ENCODE measurements around the gene SLC8A3. TPM values are rescaled to one million over a fixed set of nuclear protein-coding genes. Genes with fewer than 3 reads are reported as not detected.

Gene SLC8A3
- total and polyA plus RNA-seq, 4 donors: 0.08 to 3.7 (median 0.85) TPM

DNA sequence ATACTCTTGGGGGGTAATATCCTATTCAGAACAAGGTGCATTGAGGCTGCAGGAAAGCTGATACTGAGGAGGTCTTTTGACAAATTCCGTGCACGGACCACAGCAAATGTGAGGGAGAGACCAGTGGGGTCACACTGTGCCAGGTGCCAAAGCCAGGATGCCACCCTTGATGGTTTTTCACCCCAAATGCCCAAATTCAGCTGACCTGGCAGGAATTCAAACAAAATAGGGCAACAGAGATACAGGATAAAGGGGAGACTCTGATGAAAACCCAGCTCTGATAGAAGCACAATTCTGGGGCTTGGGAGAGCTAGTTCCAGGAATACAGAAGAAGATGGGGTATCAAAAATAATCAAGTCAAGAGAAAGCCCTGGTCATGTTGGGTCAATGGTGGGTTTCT lies 55.3 kb downstream of the SLC8A3 start:
- H3K27me3 ChIP-seq (ENCODE audit: control insufficient read depth in 3 of 3, insufficient read depth in 3 of 3, low read length in 2 of 3): peaks cover 0 to 13% (median 2%) of the 10 kb centered on the region in 3 donors
- ATAC-seq (ENCODE audit: insufficient read depth, low FRiP score) (no peak), DNase-seq (no peak)
- H3K4me1 ChIP-seq (ENCODE audit: control insufficient read depth in 5 of 5, insufficient read depth in 5 of 5, low read length in 5 of 5): no peaks in the 10 kb centered on the region
- H3K27ac ChIP-seq (ENCODE audit: low read depth in 1 of 2, low read length in 1 of 2): no peak overlapping the region
- peaks cover 0 to 3% (median 0%) of the 10 kb centered on the region in 4 donors for H3K9me3 ChIP-seq (ENCODE audit: control insufficient read depth in 4 of 4, insufficient read depth in 3 of 4, low read length in 3 of 4)
- no peaks in the 10 kb centered on the region for H3K36me3 ChIP-seq (ENCODE audit: control insufficient read depth in 4 of 4, insufficient read depth in 4 of 4, low read length in 4 of 4)
- WGBS, 2 donors: 90 to 97% methylated on average over 2 of the region's 2 CpGs
- TF ChIP-seq, protein P1, sequence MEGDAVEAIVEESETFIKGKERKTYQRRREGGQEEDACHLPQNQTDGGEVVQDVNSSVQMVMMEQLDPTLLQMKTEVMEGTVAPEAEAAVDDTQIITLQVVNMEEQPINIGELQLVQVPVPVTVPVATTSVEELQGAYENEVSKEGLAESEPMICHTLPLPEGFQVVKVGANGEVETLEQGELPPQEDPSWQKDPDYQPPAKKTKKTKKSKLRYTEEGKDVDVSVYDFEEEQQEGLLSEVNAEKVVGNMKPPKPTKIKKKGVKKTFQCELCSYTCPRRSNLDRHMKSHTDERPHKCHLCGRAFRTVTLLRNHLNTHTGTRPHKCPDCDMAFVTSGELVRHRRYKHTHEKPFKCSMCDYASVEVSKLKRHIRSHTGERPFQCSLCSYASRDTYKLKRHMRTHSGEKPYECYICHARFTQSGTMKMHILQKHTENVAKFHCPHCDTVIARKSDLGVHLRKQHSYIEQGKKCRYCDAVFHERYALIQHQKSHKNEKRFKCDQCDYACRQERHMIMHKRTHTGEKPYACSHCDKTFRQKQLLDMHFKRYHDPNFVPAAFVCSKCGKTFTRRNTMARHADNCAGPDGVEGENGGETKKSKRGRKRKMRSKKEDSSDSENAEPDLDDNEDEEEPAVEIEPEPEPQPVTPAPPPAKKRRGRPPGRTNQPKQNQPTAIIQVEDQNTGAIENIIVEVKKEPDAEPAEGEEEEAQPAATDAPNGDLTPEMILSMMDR (IDR thresholded peaks at IDR 0.05; ENCODE audit: control extremely low read depth, extremely low read depth): no peak
- H3K9ac ChIP-seq (ENCODE audit: insufficient read depth in 1 of 2, low read length in 2 of 2): no peak overlapping the region
- no peak overlapping the region for H3K4me3 ChIP-seq

DNA sequence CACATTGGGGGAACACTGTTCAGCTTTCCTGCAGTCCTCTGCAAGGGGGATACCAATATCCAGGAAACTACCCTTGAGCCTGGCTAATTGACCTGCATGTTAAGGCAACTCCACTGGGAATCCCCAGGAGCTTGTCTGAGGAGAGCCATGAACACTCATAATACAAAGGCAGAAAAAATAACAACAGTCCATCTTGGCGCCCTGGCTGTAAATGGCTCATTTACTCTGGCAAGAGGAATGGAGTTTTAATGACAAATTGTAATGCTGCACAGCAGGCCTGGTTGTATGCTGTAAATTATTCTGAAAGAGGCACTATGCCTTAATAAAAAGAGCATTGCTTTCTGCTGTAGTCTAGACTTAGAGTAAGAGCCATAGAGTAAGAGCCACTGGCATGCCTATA lies 58.3 kb downstream of the SLC8A3 start:
- Histone ChIP-seq H3K4me1 (ENCODE audit: control insufficient read depth in 5 of 5, insufficient read depth in 5 of 5, low read length in 5 of 5) (no peaks in the 10 kb centered on the region), H3K9ac (ENCODE audit: insufficient read depth in 1 of 2, low read length in 2 of 2) (no peak overlapping the region), H3K27ac (ENCODE audit: low read depth in 1 of 2, low read length in 1 of 2) (no peak overlapping the region), H3K4me3 (no peak overlapping the region), H3K9me3 (ENCODE audit: control insufficient read depth in 4 of 4, insufficient read depth in 3 of 4, low read length in 3 of 4) (peaks cover 0 to 3% (median 0%) of the 10 kb centered on the region in 4 donors), H3K36me3 (ENCODE audit: control insufficient read depth in 4 of 4, insufficient read depth in 4 of 4, low read length in 4 of 4) (no peaks in the 10 kb centered on the region), H3K27me3 (ENCODE audit: control insufficient read depth in 3 of 3, insufficient read depth in 3 of 3, low read length in 2 of 3) (peaks cover 0 to 12% (median 2%) of the 10 kb centered on the region in 3 donors)
- DNase-seq (no peak), ATAC-seq (ENCODE audit: insufficient read depth, low FRiP score) (no peak)
- 91 to 100% methylated on average over 1 of the region's 1 CpG for WGBS, 2 donors
- TF ChIP-seq, protein P1 (IDR thresholded peaks at IDR 0.05; ENCODE audit: control extremely low read depth, extremely low read depth): no peak

DNA sequence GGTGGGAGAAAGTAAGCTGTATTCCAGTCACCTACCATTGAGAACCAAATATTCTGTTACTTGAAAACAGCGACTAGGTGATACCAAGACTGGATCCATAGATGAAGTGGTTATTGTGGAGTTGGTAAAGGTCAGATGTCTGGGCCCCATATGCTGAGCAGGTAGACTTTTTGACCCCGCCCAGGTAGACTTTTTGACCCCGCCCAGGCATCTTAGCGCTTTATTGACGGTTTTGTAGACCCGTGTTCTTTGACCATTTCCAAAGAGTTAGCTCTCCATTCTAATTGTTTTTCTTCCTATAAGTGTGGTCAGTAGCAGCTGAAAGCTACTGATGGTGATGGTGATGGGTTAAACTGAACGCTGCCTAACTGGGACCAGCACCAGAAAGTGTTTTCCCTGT lies 61.6 kb downstream of the SLC8A3 start:
- no peak overlapping the region for H3K27ac ChIP-seq (ENCODE audit: low read depth in 1 of 2, low read length in 1 of 2)
- no peak overlapping the region for H3K9ac ChIP-seq (ENCODE audit: insufficient read depth in 1 of 2, low read length in 2 of 2)
- no peak overlapping the region for H3K4me3 ChIP-seq
- ATAC-seq (ENCODE audit: insufficient read depth, low FRiP score) (no peak), DNase-seq (no peak)
- peaks cover 0 to 12% (median 3%) of the 10 kb centered on the region in 3 donors for H3K27me3 ChIP-seq (ENCODE audit: control insufficient read depth in 3 of 3, insufficient read depth in 3 of 3, low read length in 2 of 3)
- TF ChIP-seq, protein P1 (IDR thresholded peaks at IDR 0.05; ENCODE audit: control extremely low read depth, extremely low read depth): no peak
- 92 to 93% methylated on average over 7 of the region's 7 CpGs for WGBS, 2 donors
- no peaks in the 10 kb centered on the region for H3K4me1 ChIP-seq (ENCODE audit: control insufficient read depth in 5 of 5, insufficient read depth in 5 of 5, low read length in 5 of 5)
- no peaks in the 10 kb centered on the region for H3K36me3 ChIP-seq (ENCODE audit: control insufficient read depth in 4 of 4, insufficient read depth in 4 of 4, low read length in 4 of 4)
- peaks cover 0 to 3% (median 0%) of the 10 kb centered on the region in 4 donors for H3K9me3 ChIP-seq (ENCODE audit: control insufficient read depth in 4 of 4, insufficient read depth in 3 of 4, low read length in 3 of 4)

DNA sequence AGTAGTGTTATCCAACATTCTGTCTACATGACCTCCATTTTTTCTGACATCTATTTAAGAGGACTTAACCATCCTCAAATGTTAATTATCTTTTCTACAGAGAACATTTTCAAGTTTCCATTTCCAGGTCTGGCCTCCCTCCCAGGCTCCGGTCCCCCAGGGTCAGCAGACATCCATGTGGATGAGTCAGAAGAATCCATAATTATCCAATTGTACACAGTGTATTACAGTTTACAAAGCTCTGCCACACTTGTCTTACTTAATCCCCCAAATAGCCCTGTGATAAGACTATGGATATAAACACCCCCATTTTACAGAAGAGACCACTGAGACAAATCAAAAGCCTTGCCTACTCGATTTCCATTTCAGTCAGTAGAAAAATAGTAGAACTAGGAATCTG lies 65.0 kb downstream of the SLC8A3 start:
- no peak for DNase-seq
- Histone ChIP-seq H3K4me3 (no peak overlapping the region), H3K27me3 (ENCODE audit: control insufficient read depth in 3 of 3, insufficient read depth in 3 of 3, low read length in 2 of 3) (peaks cover 0 to 10% (median 5%) of the 10 kb centered on the region in 3 donors), H3K9ac (ENCODE audit: insufficient read depth in 1 of 2, low read length in 2 of 2) (no peak overlapping the region), H3K9me3 (ENCODE audit: control insufficient read depth in 4 of 4, insufficient read depth in 3 of 4, low read length in 3 of 4) (peaks cover 0 to 3% (median 0%) of the 10 kb centered on the region in 4 donors), H3K27ac (ENCODE audit: low read depth in 1 of 2, low read length in 1 of 2) (no peak overlapping the region), H3K36me3 (ENCODE audit: control insufficient read depth in 4 of 4, insufficient read depth in 4 of 4, low read length in 4 of 4) (no peaks in the 10 kb centered on the region), H3K4me1 (ENCODE audit: control insufficient read depth in 5 of 5, insufficient read depth in 5 of 5, low read length in 5 of 5) (no peaks in the 10 kb centered on the region)
- 89 to 94% methylated on average over 2 of the region's 2 CpGs for WGBS, 2 donors
- no peak for ATAC-seq (ENCODE audit: insufficient read depth, low FRiP score)
- TF ChIP-seq, protein P1 (IDR thresholded peaks at IDR 0.05; ENCODE audit: control extremely low read depth, extremely low read depth): no peak

Data from lung (tissue), 12 donors.